B cell (primary cell): ENCODE measurements around the gene DAP.

Experiments
- CTCF ChIP-seq: fragments of 200-600 bp; IDR thresholded peaks from one replicate; pipeline ENCODE4 v1.8.0; 2022; ENCODE audit warnings: antibody characterized with exemption, mild to moderate bottlenecking
- EZH2 ChIP-seq: IDR thresholded peaks from 2 replicates; pipeline ENCODE4 v1.6.1; 2012; ENCODE audit warnings: borderline replicate concordance, low read depth, mild to moderate bottlenecking, moderate library complexity, low read length; ENCODE audit not compliant: insufficient read depth, poor library complexity, severe bottlenecking

GRCh38 chr5:10674582-10674981 lies 86.5 kb downstream of the DAP start:
- no peak for TF ChIP-seq CTCF
- TF ChIP-seq EZH2 = no peak
